ENCODE data around the gene PTPRK. TPM values are rescaled to one million over a fixed set of nuclear protein-coding genes. Genes with fewer than 3 reads are reported as not detected.

Gene PTPRK
- total and polyA plus RNA-seq, 7 donors, result 6.0 to 51.3 (median 46.7) TPM

- WGBS, 2 donors, result 96% methylated on average over 1 of the region's 1 CpG
- intact Hi-C loops (cut with DNase I), result no loop called here
- Histone ChIP-seq H3K36me3 (no peaks in the 10 kb centered on the region), H3K9me3 (no peaks in the 10 kb centered on the region), H3K4me3 (no peak overlapping the region), H3K27ac (no peak overlapping the region), H3K27me3 (no peaks in the 10 kb centered on the region), H3K4me1 (peaks cover 0 to 18% (median 8%) of the 10 kb centered on the region in 4 donors)
- no peak for DNase-seq
- no peak for TF ChIP-seq EP300 (IDR thresholded peaks at IDR 0.05)
- TF ChIP-seq POLR2A (IDR thresholded peaks at IDR 0.05), result no peak
- TF ChIP-seq, protein P1, sequence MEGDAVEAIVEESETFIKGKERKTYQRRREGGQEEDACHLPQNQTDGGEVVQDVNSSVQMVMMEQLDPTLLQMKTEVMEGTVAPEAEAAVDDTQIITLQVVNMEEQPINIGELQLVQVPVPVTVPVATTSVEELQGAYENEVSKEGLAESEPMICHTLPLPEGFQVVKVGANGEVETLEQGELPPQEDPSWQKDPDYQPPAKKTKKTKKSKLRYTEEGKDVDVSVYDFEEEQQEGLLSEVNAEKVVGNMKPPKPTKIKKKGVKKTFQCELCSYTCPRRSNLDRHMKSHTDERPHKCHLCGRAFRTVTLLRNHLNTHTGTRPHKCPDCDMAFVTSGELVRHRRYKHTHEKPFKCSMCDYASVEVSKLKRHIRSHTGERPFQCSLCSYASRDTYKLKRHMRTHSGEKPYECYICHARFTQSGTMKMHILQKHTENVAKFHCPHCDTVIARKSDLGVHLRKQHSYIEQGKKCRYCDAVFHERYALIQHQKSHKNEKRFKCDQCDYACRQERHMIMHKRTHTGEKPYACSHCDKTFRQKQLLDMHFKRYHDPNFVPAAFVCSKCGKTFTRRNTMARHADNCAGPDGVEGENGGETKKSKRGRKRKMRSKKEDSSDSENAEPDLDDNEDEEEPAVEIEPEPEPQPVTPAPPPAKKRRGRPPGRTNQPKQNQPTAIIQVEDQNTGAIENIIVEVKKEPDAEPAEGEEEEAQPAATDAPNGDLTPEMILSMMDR (IDR thresholded peaks at IDR 0.05), result no peak
- TF ChIP-seq POLR2AphosphoS5 (IDR thresholded peaks at IDR 0.05), result no peak
Measured at GRCh38 chr6:128278836-128279235, 241.6 kb downstream of the PTPRK start.

GRCh38 chr6:128277379-128277778 lies 243.0 kb downstream of the PTPRK start:
- Histone ChIP-seq H3K27me3 (no peaks in the 10 kb centered on the region), H3K36me3 (no peaks in the 10 kb centered on the region), H3K4me1 (peaks cover 0 to 18% (median 8%) of the 10 kb centered on the region in 4 donors), H3K27ac (no peak overlapping the region), H3K9me3 (no peaks in the 10 kb centered on the region), H3K4me3 (no peak overlapping the region)
- intact Hi-C loops (cut with DNase I), result no loop called here
- no peak for TF ChIP-seq POLR2A (IDR thresholded peaks at IDR 0.05)
- WGBS, 2 donors, result 89 to 93% methylated on average over 3 of the region's 3 CpGs
- DNase-seq, result no peak

- DNase-seq, result no peak
Measured at GRCh38 chr6:128276311-128276710, 244.1 kb downstream of the PTPRK start.

GRCh38 chr6:128275681-128276080 lies 244.7 kb downstream of the PTPRK start:
- H3K27ac ChIP-seq, result no peak overlapping the region

More at GRCh38 chr6:128276311-128276710, 244.1 kb downstream of the PTPRK start:
- H3K4me1 ChIP-seq, result peaks cover 0 to 25% (median 11%) of the 10 kb centered on the region in 4 donors
- no peak overlapping the region for H3K27ac ChIP-seq
- TF ChIP-seq POLR2A (IDR thresholded peaks at IDR 0.05) (no peak), EP300 (IDR thresholded peaks at IDR 0.05) (no peak), POLR2AphosphoS5 (IDR thresholded peaks at IDR 0.05) (no peak)
- TF ChIP-seq, protein P1 (IDR thresholded peaks at IDR 0.05), result no peak
- no peak overlapping the region for H3K4me3 ChIP-seq
- H3K9me3 ChIP-seq, result no peaks in the 10 kb centered on the region
- no peaks in the 10 kb centered on the region for H3K27me3 ChIP-seq
- no peaks in the 10 kb centered on the region for H3K36me3 ChIP-seq
- intact Hi-C loops (cut with DNase I), result no loop called here

DNA sequence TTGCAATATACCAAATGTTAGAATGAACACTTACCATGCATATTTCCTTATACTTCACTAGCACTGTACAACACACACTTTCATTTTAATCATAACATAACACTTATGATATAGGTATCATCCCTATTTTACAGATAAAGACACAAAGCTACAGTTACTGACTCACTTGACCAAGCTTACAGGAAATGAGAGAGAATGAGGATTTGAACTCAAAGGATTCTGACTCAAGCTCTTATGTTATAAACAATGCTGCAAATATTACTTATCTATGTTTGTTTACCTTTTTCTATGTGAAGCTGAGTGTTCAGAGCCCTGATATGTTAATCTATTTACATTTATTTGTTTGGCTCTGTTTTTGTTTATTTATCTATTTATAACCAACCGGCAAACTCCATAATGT lies 245.4 kb downstream of the PTPRK start:
- peaks cover 0 to 29% (median 18%) of the 10 kb centered on the region in 4 donors for H3K4me1 ChIP-seq

More at GRCh38 chr6:128275681-128276080, 244.7 kb downstream of the PTPRK start:
- intact Hi-C loops (cut with DNase I), result no loop called here
- no peak for TF ChIP-seq POLR2AphosphoS5 (IDR thresholded peaks at IDR 0.05)
- TF ChIP-seq POLR2A (IDR thresholded peaks at IDR 0.05), result no peak
- Histone ChIP-seq H3K27me3 (no peaks in the 10 kb centered on the region), H3K36me3 (no peaks in the 10 kb centered on the region), H3K4me3 (no peak overlapping the region), H3K9me3 (no peaks in the 10 kb centered on the region), H3K4me1 (peaks cover 0 to 29% (median 17%) of the 10 kb centered on the region in 4 donors)
- no peak for DNase-seq

More for the DNA sequence above, 245.4 kb downstream of the PTPRK start:
- DNase-seq, result no peak
- H3K36me3 ChIP-seq, result no peaks in the 10 kb centered on the region
- H3K9me3 ChIP-seq, result no peaks in the 10 kb centered on the region
- H3K27ac ChIP-seq, result no peak overlapping the region
- intact Hi-C loops (cut with DNase I), result no loop called here
- 69 to 73% methylated on average over 1 of the region's 1 CpG for WGBS, 2 donors
- no peak overlapping the region for H3K4me3 ChIP-seq
- TF ChIP-seq POLR2AphosphoS5 (IDR thresholded peaks at IDR 0.05) (no peak), EP300 (IDR thresholded peaks at IDR 0.05) (no peak), POLR2A (IDR thresholded peaks at IDR 0.05) (no peak)
- TF ChIP-seq, protein P1 (IDR thresholded peaks at IDR 0.05), result no peak
- H3K27me3 ChIP-seq, result no peaks in the 10 kb centered on the region

Measured in sigmoid colon (tissue), 7 donors.